Aorta (tissue), 4 donors: ENCODE data around the gene TDRD15. TPM values are rescaled to one million over a fixed set of nuclear protein-coding genes. Genes with fewer than 3 reads are reported as not detected.

ENCODE experiments used
- polyA plus RNA-seq, 2 donors: library from polyadenylated mRNA; stranded (reverse); fragments of 200-250 nt; gene quantifications; one replicate each; pipeline ENCODE4 v1.2.3, GENCODE V29; 2013
- total RNA-seq, 2 donors: library from RNA; stranded (reverse); fragmentation: NEBNext Ultra II Directional; extraction: Animal tissue kit (Norgen Biotek cat#: 25700); gene quantifications; one replicate each; pipeline ENCODE4 v1.2.1, GENCODE V29; 2021
- donor health status: healthy with polysubstance abuse.
- donor health status: Bipolar disorder and iron deficiency.
- donor health status: DM: no; HTN: no; CAD: no.
- donor health status: DM: yes; HTN: yes; CAD: no.

Gene TDRD15
- total and polyA plus RNA-seq, 4 donors: 0.06 to 0.15 TPM; not detected in 2

Other genes starting within 250 kb of the TDRD15 start
- gene APOB, start 79.9 kb upstream of the TDRD15 start, total RNA-seq: 1 to 10 TPM; 4.7 to 5.9 TPM
- 1 to 10 TPM in 1 of 2 donors, under 1 TPM in 1; 0.38 to 8.8 TPM for gene APOB, start 79.9 kb upstream of the TDRD15 start, polyA plus RNA-seq